OCI-M2 (cell line): Measurements from ENCODE around the gene CELSR1.

Experiments
- DNase-seq: peaks from one replicate; lab custom pipeline; 2025; ENCODE audit not compliant: unreplicated experiment; lab: John Stamatoyannopoulos, UW

The CELSR1 gene

GRCh38 chr22:46537225-46537945, at the start of gene CELSR1:
CELSR1 (minus strand) TSS chr22:46537620; CDS start chr22:46537170, 450 bp downstream.
- no peak for DNase-seq

DNA sequence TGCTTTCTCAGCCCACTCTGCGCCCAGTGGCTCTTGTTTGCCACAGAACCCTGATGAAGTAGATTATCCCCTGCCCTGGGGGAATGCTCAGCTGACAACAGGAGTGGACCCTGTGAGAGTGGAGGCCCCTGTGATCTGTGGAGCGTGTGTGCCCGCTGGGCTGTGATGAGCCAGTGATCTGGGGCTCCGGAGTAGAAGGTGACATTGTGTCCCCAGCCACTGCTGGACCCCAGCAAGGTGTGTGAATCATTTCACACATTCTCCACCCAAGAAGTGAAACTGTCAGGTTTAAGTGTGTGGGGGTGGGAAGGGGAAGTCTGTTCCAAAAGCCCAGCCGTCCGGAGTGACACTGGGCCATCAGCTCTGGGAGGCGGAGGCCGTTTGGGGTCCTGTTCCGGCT, 49.6 kb upstream of the CELSR1 start:
- no peak for DNase-seq

- DNase-seq = no peak
These were observed 49.2 kb upstream of the CELSR1 start for GRCh38 chr22:46586531-46587011.

DNA sequence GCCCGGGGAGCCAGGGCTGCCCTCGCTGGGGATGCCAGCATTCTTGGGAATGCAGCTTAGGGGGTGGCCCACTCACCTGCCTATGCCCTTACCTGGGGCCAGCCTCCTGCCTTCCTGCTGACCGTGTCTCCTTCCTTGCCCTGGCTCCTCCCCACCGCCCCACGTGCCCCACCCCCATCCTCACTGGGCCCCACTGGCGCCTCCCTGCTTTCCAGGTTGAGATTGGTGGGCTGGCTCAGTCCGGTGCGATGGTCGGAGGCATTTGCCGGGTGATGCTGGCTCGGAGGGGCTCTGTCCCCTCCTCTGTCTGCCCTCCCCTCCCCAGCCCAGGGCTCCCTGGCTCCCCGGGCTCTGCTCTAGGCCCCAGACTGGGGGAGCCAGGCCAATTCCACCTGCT, 48.7 kb upstream of the CELSR1 start:
- DNase-seq = no peak

- no peak for DNase-seq
These were observed 48.1 kb upstream of the CELSR1 start for GRCh38 chr22:46585340-46586122.

- no peak for DNase-seq
These were observed 46.9 kb upstream of the CELSR1 start for GRCh38 chr22:46584081-46584921.

- DNase-seq = no peak
These were observed 46.2 kb upstream of the CELSR1 start for GRCh38 chr22:46583571-46583970.

GRCh38 chr22:46582281-46582933, 45.0 kb upstream of the CELSR1 start:
- DNase-seq = no peak

- DNase-seq = no peak
These were observed 44.3 kb upstream of the CELSR1 start for GRCh38 chr22:46581538-46582244.

DNA sequence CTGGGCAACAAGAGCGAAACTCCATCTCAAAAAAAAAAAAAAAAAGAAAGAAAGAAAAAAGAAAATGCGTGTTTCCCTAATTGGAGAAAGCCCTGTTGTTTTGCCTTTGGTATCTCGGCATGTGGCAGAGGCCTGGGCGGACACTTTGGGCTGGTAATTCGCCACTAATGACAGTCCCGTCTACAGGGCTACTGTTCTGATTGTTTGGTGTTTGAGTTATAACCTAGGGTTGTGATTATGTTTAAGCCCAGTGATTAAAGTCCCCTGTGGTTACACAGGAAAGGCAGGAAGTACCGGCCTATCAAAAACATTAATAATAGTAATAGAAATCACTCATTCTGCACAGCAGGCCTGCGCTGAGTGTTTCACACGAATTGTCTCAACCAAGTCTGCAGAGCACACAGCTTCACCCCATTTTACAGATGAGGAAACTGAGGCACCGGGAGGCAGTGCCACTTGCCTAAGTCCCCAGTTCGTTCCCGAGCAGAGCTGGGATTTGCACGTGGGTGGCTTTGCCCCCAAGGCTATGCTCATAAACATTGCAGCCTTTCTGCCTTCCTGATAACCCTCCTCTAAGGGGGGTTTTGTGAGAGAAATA, 43.6 kb upstream of the CELSR1 start:
- DNase-seq = no peak

- no peak for DNase-seq
These were observed 42.5 kb upstream of the CELSR1 start for GRCh38 chr22:46579751-46580449.

- no peak for DNase-seq
These were observed 41.6 kb upstream of the CELSR1 start for GRCh38 chr22:46578824-46579561.

- DNase-seq = no peak
These were observed 40.9 kb upstream of the CELSR1 start for GRCh38 chr22:46578251-46578823.

DNA sequence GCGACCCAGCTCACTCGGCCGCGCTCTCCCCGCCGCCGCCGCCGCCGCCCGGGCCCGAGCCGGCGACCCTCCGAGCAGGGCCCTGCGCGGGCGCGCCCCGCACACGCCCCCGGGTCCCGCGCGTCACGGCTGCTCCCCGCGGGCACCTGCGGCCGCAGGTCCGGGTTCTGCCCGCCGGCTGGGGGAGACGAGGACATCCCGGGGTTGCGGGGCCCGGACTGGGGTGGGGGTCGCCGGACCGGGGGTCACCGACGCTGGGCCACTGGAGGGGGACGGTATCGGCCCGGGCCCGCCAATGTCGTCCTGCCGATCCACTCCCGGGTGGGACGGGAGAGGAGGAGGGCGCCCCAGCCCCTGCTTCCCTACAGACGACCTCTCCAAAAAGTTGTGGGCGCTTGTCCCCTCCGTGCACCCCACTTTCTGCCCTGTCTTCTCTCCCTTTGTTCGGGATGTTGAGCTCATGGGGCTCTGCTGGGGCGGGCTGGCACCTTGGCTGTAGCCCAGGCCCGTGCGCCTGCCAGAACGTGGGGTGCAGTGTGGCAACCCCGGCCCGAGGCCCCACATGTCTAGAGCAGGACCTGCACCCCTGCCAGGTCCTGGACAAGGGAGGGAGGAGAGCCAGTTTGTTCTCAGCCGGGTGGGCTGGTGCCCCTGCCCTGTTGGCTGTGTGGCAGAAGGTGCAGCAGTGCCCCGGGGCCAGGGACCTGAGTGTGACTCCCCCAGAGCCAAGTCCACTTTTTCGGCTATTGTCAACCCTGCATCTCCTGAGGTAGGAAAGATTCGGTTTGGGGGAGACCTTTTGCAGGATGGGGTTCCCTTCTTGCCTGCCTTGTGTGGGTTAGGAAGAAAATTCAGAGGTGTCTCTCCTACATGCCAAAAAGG, 40.2 kb upstream of the CELSR1 start:
- DNase-seq = no peak

DNA sequence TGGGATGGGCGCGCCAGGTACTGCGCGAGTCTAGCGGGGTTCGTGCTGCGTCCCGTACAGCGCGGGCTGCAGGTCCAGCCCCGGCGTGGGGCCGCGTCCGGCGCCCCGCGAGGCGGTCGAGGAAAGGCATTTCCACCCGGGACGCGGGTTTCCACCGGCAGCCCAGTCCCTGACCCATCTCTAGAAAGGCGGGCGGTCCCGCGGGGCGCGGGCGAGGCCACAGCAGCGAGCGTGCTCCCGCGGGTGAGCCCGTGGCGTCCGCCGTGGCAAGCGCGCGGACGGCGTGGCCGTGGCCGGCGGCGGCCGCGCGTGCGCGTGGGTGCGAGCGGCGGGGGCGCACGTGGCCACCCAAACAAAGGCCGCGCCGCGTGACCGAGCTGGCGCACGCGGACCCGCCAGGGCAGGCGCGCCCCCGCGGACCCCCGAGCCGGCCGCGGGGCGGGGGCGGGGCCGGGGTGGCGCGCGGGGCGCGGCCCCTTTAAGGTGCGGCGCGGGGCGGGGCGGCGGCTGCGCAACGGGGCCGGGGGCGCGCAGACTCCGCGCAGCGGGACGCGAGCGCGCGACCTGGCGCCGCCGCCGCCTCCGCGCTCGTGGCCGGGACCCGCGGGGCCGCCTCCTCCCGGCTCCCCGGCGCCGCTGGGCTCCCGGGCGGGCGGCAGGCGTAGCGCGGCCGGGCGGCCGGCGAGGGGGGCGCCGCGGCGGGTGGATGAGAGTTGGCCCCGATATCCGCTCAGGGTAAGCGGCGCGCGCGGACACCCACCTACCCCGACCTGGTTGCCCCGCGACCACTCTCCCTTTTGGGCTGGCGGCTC, 39.3 kb upstream of the CELSR1 start:
- DNase-seq = no peak

GRCh38 chr22:46575911-46576555, 38.6 kb upstream of the CELSR1 start:
- no peak for DNase-seq
